Cerebellar cortex (tissue), 1 donor: Measurements from ENCODE around the gene ABHD4.
"Not testable (repeated sequence)": the region's sequence is repeated elsewhere in the genome, so short reads cannot be mapped to it uniquely, and the experiment has no call there.

Experiments
- DNase-seq: peaks from one replicate; pipeline ENCODE4 v3.0.0-alpha.2; 2015; ENCODE audit warnings: low spot score

Gene ABHD4

GRCh38 chr14:22589096-22589839, 8.8 kb upstream of the ABHD4 start, which contains the start of gene DAD1:
TSS of gene DAD1 (minus strand) at chr14:22589224. CDS start at chr14:22589157, 67 bp downstream.
- DNase-seq, result peak; percentile 100

GRCh38 chr14:22593189-22593588, 4.9 kb upstream of the ABHD4 start:
- DNase-seq, result no peak

GRCh38 chr14:22593601-22594000, 4.5 kb upstream of the ABHD4 start:
- no peak for DNase-seq

- no peak for DNase-seq
These were observed 3.9 kb upstream of the ABHD4 start for GRCh38 chr14:22594156-22594716.

GRCh38 chr14:22596354-22596879, 1.7 kb upstream of the ABHD4 start:
- no peak for DNase-seq

GRCh38 chr14:22597265-22597664, 835 bp upstream of the ABHD4 start:
- peak; percentile 54 for DNase-seq

GRCh38 chr14:22597771-22598098, 365 bp upstream of the ABHD4 start:
- peak; percentile 33 for DNase-seq

- peak; percentile 31 for DNase-seq
These were observed 770 bp downstream of the ABHD4 start for GRCh38 chr14:22598896-22599244.

- DNase-seq, result no peak
These were observed 1.2 kb downstream of the ABHD4 start for GRCh38 chr14:22599349-22599748.

GRCh38 chr14:22600027-22600426, 1.9 kb downstream of the ABHD4 start:
- no peak for DNase-seq

- no peak for DNase-seq
These were observed 3.4 kb downstream of the ABHD4 start for GRCh38 chr14:22601456-22601855.

GRCh38 chr14:22601996-22602395, 3.9 kb downstream of the ABHD4 start:
- no peak for DNase-seq

GRCh38 chr14:22602862-22603261, 4.8 kb downstream of the ABHD4 start:
- no peak for DNase-seq

GRCh38 chr14:22606380-22606779, 8.3 kb downstream of the ABHD4 start:
- no peak for DNase-seq

GRCh38 chr14:22607291-22607690, 9.2 kb downstream of the ABHD4 start:
- no peak for DNase-seq

GRCh38 chr14:22610931-22611330, 12.8 kb downstream of the ABHD4 start:
- DNase-seq, result no peak

- no peak for DNase-seq
These were observed 15.1 kb downstream of the ABHD4 start for GRCh38 chr14:22613106-22613695.

- DNase-seq, result no peak
These were observed 15.7 kb downstream of the ABHD4 start for GRCh38 chr14:22613736-22614239.

GRCh38 chr14:22614240-22614799, 16.2 kb downstream of the ABHD4 start:
- DNase-seq, result peak; percentile 78

- not testable (repeated sequence) for DNase-seq
These were observed 17.7 kb downstream of the ABHD4 start for GRCh38 chr14:22615765-22616164.

GRCh38 chr14:22622255-22622654, 24.2 kb downstream of the ABHD4 start:
- no peak for DNase-seq

- no peak for DNase-seq
These were observed 24.9 kb downstream of the ABHD4 start for GRCh38 chr14:22623047-22623446.

GRCh38 chr14:22626590-22626989, 28.5 kb downstream of the ABHD4 start:
- no peak for DNase-seq
